ENCODE measurements around the gene EFCC1.

- TF ChIP-seq CTCF (IDR thresholded peaks at IDR 0.05) (no peak), POLR2A (IDR thresholded peaks at IDR 0.05) (no peak)
Observed at GRCh38 chr3:129040039-129040336, 38.9 kb downstream of the EFCC1 start.

All from tibial nerve (tissue), 3 donors.